SK-N-MC (cell line): ENCODE results near the gene MTG2.

Experiments used
- DNase-seq: peaks from one replicate; pipeline ENCODE4 v3.0.0-alpha.2; 2011; ENCODE audit warnings: low read depth, low spot score
- H3K27ac ChIP-seq: fragments of 200-600 bp; sonication (generic); 2 replicates; pipeline ENCODE4 v1.5.1; 2016; ENCODE audit warnings: mixed run types
- H3K36me3 ChIP-seq: fragments of 200-600 bp; sonication (generic); 2 replicates; pipeline ENCODE4 v1.6.1; 2017; ENCODE audit warnings: antibody characterized with exemption, low read length, mixed read lengths; ENCODE audit not compliant: insufficient read depth
- H3K4me3 ChIP-seq: fragments of 200-600 bp; sonication (generic); 2 replicates; pipeline ENCODE4 v1.5.1; 2016
- H3K9ac ChIP-seq: fragments of 200-600 bp; sonication (generic); 2 replicates; pipeline ENCODE4 v1.8.0; 2017; ENCODE audit warnings: mixed run types, mixed read lengths; ENCODE audit not compliant: insufficient read length
- H3K9me3 ChIP-seq: fragments of 200-600 bp; sonication (generic); 2 replicates; pipeline ENCODE4 v1.6.1; 2017; ENCODE audit warnings: low read depth, mild to moderate bottlenecking, antibody characterized with exemption, low read length, moderate library complexity, mixed read lengths
- EZH2 ChIP-seq: fragments of 200-600 bp; sonication (generic); IDR thresholded peaks from one replicate; pipeline ENCODE4 v1.6.1; 2017; ENCODE audit warnings: antibody characterized with exemption
- FOXP2 ChIP-seq: optimal IDR thresholded peaks from 2 replicates; pipeline ENCODE3; 2011; ENCODE audit warnings: mild to moderate bottlenecking, moderate library complexity; ENCODE audit not compliant: insufficient read depth; ENCODE audit errors: extremely low read length, control extremely low read depth
- POLR2AphosphoS5 ChIP-seq: IDR thresholded peaks from 2 replicates; pipeline ENCODE4 v1.6.1; 2012; ENCODE audit warnings: mild to moderate bottlenecking, low read depth, low read length, borderline replicate concordance

Gene MTG2

DNA sequence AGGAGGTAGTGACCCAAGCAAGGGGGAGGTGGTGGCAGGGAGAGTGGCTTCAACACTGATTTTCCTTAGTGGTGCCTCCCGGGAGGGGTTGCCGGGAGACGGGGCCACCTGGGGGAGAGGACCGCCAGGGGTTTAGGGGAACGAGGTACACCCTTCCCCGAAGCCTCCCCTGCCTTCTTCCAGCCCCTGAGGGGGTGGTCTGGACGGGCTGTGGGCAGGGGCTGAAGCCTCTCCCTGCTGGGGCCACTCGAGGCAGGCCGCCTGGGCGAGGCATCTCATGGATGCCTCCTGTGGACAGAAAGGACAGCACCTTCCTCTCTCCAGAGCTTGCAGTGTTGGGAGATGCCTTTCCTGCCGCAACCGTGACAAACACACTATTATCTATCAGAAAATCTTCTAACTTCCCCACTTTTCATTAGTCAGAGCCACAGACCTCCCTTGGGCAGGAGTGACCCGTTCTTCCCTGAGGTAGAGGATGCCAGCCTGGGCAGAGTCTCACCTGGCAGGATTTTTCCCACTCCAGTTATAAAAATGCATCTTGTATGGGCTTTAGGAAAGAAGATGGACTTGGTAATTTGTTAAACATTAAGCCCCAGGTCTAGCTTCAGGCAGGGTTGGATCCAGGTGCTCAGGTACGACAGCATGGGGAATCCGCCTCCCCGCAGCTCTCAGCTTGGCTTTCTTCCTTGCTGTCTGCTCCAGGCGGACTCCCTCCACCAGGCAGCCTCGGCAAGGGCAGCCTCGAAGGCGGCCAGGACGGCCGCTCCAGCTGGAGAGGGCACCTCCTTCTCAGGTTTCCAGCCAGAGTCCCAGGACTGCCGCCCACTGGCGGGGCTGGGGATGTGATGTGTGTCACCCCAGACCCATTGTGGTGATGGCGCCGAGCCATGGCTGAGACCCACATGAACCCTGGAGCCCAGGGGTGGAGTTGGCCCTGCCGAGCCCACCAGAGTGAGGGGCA, 26.2 kb downstream of the MTG2 start:
- H3K4me3 ChIP-seq, result no peak overlapping the region
- no peak overlapping the region for H3K27ac ChIP-seq
- no peak for TF ChIP-seq POLR2AphosphoS5
- no peak for TF ChIP-seq EZH2
- TF ChIP-seq FOXP2, result no peak
- no peak overlapping the region for H3K9ac ChIP-seq
- H3K9me3 ChIP-seq, result no peaks in the 10 kb centered on the region
- no peaks in the 10 kb centered on the region for H3K36me3 ChIP-seq
- no peak for DNase-seq

DNA sequence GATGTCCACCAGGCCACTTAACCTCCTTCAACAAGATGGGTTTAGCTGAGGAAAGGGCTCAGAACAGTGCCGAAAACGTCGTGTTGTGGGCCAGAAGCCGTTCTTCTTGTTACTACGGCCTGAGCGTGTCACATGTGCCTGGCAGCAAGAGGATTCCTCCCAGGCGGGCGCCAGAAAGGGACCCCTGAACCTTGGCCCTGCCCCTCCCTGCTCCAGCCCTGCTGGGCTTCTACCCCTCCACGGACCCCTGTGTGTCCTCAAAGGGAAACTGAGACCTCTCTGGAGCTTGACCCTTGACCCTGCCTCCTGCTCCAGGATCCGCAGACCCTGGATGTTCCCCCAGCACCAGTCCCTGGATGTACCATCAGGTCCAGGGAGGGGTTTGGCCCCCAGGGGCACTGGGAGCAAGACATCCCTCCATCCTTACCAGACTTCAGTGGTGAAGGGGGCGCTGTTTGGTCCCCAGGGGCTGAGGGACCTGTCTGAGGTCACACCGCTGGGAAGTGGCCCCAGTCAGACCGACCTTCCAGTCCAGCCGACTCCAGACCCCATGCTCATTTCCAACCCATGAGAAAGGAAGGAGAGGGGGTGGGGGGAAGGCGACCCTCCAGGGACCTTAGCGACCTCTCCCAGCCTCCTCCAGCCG, 27.1 kb downstream of the MTG2 start:
- no peak overlapping the region for H3K9ac ChIP-seq
- no peaks in the 10 kb centered on the region for H3K36me3 ChIP-seq
- TF ChIP-seq EZH2, result no peak
- no peak for TF ChIP-seq POLR2AphosphoS5
- no peak for TF ChIP-seq FOXP2
- no peak overlapping the region for H3K4me3 ChIP-seq
- no peak overlapping the region for H3K27ac ChIP-seq
- H3K9me3 ChIP-seq, result no peaks in the 10 kb centered on the region
- no peak for DNase-seq

DNA sequence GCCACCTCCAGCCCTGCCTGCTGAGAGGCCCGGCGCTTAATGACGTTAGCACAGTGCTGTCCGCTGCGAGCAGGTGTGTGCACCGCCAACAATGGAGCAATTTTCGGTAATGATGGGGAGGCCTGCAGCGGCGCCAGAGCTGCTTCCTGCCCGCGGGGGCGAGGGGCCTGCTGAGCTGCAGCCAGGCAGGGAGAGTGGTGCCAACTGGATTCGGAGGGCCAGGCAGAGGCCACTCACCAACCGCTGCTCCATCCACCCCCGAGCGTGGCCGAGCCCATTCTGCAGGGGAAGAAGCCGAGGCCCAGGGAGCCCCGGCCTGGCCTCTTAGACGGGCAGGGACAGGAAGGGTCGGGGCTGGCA, 27.6 kb downstream of the MTG2 start:
- TF ChIP-seq POLR2AphosphoS5, result no peak
- no peak for TF ChIP-seq EZH2
- no peak for TF ChIP-seq FOXP2
- H3K27ac ChIP-seq, result no peak overlapping the region
- DNase-seq, result no peak
- no peak overlapping the region for H3K4me3 ChIP-seq
- no peaks in the 10 kb centered on the region for H3K9me3 ChIP-seq
- no peaks in the 10 kb centered on the region for H3K36me3 ChIP-seq
- H3K9ac ChIP-seq, result no peak overlapping the region

DNA sequence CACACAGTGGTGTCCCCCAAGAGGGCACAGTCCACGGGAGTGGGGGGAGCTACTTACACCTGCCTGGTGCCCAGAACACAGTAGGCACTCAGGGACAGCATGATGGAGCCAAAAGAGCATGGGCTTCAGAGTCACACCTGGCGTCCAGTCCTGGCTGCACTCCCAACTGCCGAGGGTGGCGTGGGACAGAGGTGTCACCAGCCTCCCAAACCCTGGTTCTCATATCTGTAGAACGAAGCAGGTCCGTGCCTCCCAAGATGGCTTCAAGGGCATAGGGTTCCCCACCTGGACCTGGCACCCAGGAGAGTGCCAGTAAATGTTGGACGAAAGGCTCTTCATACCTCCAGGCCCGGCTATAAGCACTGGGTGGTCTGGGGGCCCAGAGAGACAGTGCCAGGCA, 28.4 kb downstream of the MTG2 start:
- H3K36me3 ChIP-seq, result no peaks in the 10 kb centered on the region
- DNase-seq, result no peak
- no peaks in the 10 kb centered on the region for H3K9me3 ChIP-seq

DNA sequence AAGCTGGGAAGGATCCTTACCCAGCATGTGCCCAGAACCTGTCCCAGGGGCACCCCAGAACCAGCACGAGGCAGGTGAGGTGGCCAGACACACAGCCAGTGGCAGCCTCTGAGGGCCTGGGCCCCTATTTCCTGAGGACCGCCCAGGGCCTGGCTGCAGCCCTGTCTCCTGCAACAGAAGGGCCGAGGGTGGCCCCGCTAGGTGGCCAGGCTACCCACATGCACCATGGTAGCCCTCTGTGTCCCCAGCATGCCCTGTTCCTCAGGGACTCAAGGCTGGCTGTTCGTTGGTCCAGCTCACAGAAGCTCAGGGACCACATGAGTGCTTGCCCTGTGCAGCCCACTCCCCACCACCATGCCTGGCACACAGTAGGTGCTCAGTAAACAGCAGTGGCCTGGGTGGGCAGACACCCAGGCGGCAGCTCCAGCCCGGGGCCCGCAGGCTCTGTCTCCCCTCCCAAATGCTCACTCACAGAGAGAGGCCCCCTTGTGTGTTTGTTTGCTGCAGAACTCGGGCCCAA, 29.0 kb downstream of the MTG2 start:
- DNase-seq, result no peak
- no peak for TF ChIP-seq EZH2
- no peak for TF ChIP-seq FOXP2
- TF ChIP-seq POLR2AphosphoS5, result no peak
- Histone ChIP-seq H3K9me3 (no peaks in the 10 kb centered on the region), H3K36me3 (no peaks in the 10 kb centered on the region), H3K4me3 (no peak overlapping the region), H3K27ac (no peak overlapping the region), H3K9ac (no peak overlapping the region)

More for the DNA sequence above, 28.4 kb downstream of the MTG2 start:
- Histone ChIP-seq H3K9ac (no peak overlapping the region), H3K27ac (no peak overlapping the region), H3K4me3 (no peak overlapping the region)
- TF ChIP-seq POLR2AphosphoS5 (no peak), EZH2 (no peak), FOXP2 (no peak)

DNA sequence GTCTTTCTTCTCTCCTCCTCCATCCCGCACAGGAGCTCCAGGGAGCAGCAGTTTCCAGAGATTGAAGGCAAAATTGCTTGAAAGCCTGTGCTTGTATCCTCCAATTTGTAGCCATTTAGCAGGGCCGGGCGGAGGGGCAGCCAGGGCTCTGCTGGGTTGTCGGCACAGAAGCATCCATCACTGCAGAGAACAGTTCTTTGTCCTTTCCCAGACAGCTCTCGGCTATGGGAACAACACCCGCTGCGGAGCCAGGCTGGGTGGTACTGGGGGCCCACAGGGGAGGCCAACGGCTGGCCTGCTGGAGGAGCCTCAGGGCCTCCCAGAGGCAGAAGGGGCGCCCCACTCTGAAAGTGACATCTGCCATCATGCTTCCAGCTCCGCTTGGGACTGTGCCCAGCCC, 29.5 kb downstream of the MTG2 start:
- H3K27ac ChIP-seq, result no peak overlapping the region
- no peaks in the 10 kb centered on the region for H3K36me3 ChIP-seq
- no peaks in the 10 kb centered on the region for H3K9me3 ChIP-seq
- no peak overlapping the region for H3K9ac ChIP-seq
- H3K4me3 ChIP-seq, result no peak overlapping the region
- TF ChIP-seq EZH2 (no peak), POLR2AphosphoS5 (no peak), FOXP2 (no peak)
- no peak for DNase-seq

DNA sequence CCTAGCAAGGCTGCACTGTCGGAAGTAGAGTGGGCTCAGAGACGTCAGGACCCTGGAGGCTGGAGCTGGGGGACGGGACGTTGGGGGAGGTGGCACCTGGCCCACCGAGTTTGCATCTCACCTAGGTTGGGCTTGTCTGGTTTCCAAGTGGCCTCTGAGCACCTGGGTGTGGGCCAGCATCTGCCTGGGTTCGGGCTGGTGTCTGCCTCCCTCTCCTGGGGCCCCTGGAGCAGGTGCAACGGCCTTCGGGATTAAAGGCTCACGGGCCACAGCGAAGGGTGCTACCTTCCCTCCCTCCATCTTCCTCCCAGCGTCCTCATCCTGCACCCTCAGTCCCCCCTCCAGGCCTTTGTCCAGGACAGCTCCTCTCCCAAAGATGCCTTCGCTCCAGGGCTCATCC, 31.2 kb downstream of the MTG2 start:
- no peak overlapping the region for H3K4me3 ChIP-seq
- TF ChIP-seq EZH2, result no peak
- no peak for TF ChIP-seq POLR2AphosphoS5
- TF ChIP-seq FOXP2, result no peak
- H3K27ac ChIP-seq, result no peak overlapping the region
- H3K36me3 ChIP-seq, result no peaks in the 10 kb centered on the region
- H3K9me3 ChIP-seq, result no peaks in the 10 kb centered on the region
- no peak overlapping the region for H3K9ac ChIP-seq
- DNase-seq, result no peak
